NCI-H345 treated with DMSO at 0.1 percent for 48 hours (cell line): ENCODE measurements around the gene TMEM170B.
"Not testable (repeated sequence)": the region's sequence is repeated elsewhere in the genome, so short reads cannot be mapped to it uniquely, and the experiment has no call there.

Experiments
- DNase-seq: peaks from one replicate; lab custom pipeline; 2025; ENCODE audit not compliant: unreplicated experiment; lab: John Stamatoyannopoulos, UW

Gene TMEM170B

GRCh38 chr6:11527274-11527870, 10.2 kb upstream of the TMEM170B start:
- DNase-seq = no peak

- DNase-seq = no peak
Measured at GRCh38 chr6:11528996-11529395, 8.6 kb upstream of the TMEM170B start.

- no peak for DNase-seq
Measured at GRCh38 chr6:11532097-11532496, 5.5 kb upstream of the TMEM170B start.

- DNase-seq = no peak
Measured at GRCh38 chr6:11534561-11534960, 3.0 kb upstream of the TMEM170B start.

- DNase-seq = no peak
Measured at GRCh38 chr6:11535801-11536230, 1.7 kb upstream of the TMEM170B start.

- DNase-seq = no peak
Measured at GRCh38 chr6:11536795-11537194, 754 bp upstream of the TMEM170B start.

- no peak for DNase-seq
Measured at GRCh38 chr6:11538052-11538818, 686 bp downstream of the TMEM170B start.

- no peak for DNase-seq
Measured at GRCh38 chr6:11538819-11539468, 1.4 kb downstream of the TMEM170B start.

- no peak for DNase-seq
Measured at GRCh38 chr6:11542863-11543262, 5.3 kb downstream of the TMEM170B start.

GRCh38 chr6:11543919-11544518, 6.5 kb downstream of the TMEM170B start:
- no peak for DNase-seq

GRCh38 chr6:11547846-11548245, 10.3 kb downstream of the TMEM170B start:
- not testable (repeated sequence) for DNase-seq

- not testable (repeated sequence) for DNase-seq
Measured at GRCh38 chr6:11548578-11548977, 11.0 kb downstream of the TMEM170B start.

GRCh38 chr6:11551053-11551452, 13.5 kb downstream of the TMEM170B start:
- DNase-seq = no peak

- no peak for DNase-seq
Measured at GRCh38 chr6:11552442-11552841, 14.9 kb downstream of the TMEM170B start.

- DNase-seq = no peak
Measured at GRCh38 chr6:11553824-11554223, 16.3 kb downstream of the TMEM170B start.

- DNase-seq = no peak
Measured at GRCh38 chr6:11556309-11556708, 18.8 kb downstream of the TMEM170B start.

GRCh38 chr6:11563793-11564192, 26.2 kb downstream of the TMEM170B start:
- no peak for DNase-seq

GRCh38 chr6:11566609-11567008, 29.1 kb downstream of the TMEM170B start:
- DNase-seq = no peak

GRCh38 chr6:11571073-11571472, 33.5 kb downstream of the TMEM170B start:
- DNase-seq = no peak

GRCh38 chr6:11575408-11576033, 38.0 kb downstream of the TMEM170B start:
- DNase-seq = no peak

- no peak for DNase-seq
Measured at GRCh38 chr6:11580686-11581405, 43.3 kb downstream of the TMEM170B start.
